NOMO-1 treated with dmso at 0.1 percent for 144 hours (cell line): Measurements from ENCODE around the gene BRD4.

Source experiments
- DNase-seq: peaks from one replicate; lab custom pipeline; 2025; ENCODE audit not compliant: unreplicated experiment; lab: John Stamatoyannopoulos, UW

The BRD4 gene

DNA sequence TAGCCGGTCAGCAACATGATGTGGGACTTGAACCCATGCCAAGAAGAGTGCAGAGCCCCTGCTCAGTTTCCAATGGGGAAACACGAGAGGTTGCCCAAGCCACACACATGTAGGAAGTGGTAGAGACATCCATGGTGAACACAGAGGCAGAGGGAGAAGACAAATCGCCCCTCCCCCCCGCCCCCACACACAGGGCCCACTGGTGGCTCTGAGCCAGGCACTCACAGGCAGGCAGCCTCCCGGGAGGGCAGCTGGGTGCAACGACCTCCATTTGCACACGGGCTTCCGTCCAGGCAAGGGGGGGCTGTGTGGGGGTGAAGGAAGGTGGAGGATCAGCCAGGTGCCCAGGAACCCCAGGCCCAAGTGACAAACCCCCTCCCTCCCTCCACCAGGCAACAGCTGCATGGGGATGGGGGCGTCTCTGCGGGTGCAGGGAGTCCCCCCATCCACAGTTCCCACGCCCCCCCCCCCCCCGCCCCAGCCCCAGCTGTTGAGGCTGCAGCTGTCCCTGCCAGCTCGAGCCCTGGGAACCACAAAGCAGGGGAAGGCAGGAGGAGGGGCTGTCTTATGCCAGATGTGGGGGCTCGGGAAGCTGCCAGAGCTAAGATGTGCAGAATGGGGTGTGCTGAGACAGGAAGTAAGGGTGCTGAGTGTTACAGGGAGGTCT, 134.9 kb downstream of the BRD4 start:
- no peak for DNase-seq

DNA sequence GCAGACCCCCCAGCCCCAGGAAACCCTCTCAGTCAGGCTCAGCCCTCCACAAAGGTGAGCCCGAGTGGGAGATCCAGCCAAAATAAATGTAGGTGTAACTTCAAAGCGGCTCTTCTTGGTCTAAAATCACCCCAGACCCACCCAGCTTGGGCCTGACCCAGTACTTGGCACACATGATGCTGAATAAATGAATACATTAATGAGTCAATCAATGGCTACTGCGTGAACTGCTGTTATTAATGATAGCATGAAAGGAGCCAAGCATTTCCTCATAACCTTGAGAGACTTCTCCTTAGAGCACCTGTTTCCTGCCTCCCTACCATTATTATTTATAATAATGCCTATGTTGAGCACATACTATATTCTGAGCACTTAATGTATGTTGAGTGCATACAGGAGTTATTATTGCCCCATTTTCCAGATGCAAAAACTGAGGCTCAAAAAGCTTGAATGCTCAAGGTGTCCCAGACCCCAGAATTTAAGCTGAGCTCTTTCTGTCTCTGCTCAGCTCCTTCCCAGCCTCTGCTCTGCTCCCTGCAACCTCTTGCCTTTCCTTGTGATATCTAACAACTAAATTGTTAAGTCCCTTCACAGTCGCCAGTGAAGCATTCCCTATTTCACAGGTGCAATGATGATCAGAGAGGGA, 135.9 kb downstream of the BRD4 start:
- DNase-seq: no peak

DNA sequence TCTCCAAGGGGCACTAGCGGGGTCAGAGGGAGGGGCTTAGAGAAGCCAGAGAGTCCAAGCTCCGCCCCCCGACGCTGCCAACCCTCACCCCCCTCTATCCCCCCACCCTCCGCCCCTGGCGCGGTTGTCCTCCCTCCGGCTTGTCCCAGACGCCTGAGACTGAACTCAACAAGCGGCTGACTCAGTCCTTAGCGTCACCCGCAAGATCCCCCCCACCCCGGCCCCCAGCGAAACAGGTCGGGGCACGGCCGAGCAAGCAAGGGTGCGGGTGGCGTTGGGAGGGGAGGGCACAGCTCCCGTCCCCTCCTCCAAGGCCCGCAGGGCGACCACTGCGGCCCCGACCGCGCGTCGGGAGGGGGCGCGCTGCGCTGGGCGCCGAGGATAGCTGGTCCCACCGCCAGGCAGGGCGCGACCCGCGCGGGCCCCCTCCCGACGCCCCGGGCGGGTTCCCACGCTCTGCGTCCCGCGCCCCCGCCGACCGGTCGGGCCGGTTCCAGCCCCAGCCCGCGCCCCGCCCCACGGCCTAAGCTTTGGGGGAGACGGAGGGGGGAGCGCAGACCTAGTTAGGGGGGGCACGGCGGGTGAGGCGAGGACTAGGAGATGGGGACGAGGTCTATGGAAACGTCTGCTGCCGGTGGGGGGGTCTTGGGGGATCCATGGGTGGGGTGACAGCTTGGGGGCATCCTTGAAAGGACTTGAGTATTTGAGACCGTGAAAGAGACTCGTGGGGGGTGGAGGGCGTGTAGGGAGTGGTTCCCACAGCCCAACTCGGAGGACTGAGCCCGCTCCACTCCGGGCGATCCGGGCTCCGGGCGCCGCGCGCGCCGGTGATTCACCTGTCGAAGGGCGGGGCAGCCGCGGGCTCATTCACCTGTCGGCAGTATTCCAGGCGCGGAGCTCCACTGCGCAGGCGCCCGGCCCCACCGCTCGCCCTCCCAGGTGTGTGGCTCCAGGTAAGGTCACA, 136.7 kb downstream of the BRD4 start:
- DNase-seq: no peak

DNA sequence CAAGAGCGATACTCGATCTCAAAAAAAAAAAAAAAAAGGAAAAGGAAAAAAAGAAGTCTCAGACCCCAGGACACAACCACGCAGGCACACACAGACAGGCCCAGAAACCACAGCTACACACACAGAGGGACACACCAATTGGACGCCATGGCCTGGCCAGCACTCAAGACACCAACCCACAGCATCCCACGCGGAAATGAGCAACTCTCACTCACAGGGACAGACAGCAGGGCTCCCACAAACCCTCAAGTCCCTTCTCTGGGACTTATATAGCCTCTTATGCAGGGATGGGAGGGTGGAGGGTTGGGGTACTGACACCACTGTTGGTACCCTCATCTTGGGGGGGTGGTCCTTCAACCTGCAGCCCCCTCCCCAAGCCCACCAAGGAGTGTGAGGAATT, 137.4 kb downstream of the BRD4 start:
- DNase-seq: no peak

DNA sequence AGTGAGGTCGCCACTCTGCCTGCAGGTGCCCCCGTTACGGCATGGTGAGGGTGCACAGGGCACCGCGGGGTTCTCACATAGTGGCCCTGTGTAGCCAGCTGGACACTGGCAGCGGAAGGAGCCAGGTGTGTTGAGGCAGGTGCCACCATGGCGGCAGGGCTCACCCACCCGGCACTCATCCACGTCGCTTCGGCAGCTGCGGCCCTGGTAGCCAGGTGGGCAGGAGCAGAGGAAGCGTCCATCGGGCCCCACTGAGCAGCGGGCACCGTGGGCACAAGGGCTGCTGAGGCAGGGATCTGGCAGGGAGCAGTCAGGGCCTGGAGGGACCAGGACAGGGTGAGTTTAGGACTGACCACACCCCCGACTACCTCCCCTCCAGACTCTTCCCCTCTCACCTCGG, 140.4 kb downstream of the BRD4 start:
- no peak for DNase-seq

DNA sequence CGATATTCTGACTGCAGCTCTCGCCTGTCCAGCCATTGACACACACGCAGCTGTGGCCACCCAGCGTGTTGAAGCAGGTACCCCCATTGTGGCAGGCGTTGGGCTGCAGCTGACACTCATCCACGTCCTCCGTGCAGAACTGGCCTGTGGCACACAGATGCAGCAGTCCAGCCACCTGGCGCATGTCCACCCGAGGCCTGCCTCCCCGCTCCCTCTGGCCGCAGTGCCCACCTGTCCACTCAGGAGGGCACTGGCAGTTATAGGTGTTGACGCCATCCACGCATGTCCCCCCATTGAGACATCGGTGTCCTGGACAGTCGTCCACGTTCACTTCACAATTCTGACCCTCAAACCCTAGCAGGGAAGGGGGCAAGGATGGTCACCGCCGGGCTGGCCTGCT, 140.8 kb downstream of the BRD4 start:
- no peak for DNase-seq

DNA sequence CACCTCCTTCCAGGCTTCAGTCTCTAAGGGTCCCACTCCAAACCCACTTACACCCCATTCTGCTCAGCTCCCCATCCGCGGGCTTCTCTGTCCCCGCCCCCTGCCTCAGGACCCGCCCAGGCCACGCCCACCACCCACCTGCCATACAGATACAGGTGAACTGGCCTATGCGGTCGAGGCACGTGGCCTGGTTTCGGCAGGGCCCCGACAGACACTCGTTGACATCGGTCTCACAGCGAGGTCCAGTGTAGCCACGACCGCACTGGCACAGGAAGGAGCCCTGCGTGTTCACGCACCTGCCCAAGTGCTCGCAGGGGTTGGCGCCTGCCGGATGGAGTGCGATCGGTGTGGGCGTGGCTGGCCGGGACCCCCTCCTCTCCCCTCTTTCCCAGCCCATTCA, 143.5 kb downstream of the BRD4 start:
- DNase-seq: no peak

DNA sequence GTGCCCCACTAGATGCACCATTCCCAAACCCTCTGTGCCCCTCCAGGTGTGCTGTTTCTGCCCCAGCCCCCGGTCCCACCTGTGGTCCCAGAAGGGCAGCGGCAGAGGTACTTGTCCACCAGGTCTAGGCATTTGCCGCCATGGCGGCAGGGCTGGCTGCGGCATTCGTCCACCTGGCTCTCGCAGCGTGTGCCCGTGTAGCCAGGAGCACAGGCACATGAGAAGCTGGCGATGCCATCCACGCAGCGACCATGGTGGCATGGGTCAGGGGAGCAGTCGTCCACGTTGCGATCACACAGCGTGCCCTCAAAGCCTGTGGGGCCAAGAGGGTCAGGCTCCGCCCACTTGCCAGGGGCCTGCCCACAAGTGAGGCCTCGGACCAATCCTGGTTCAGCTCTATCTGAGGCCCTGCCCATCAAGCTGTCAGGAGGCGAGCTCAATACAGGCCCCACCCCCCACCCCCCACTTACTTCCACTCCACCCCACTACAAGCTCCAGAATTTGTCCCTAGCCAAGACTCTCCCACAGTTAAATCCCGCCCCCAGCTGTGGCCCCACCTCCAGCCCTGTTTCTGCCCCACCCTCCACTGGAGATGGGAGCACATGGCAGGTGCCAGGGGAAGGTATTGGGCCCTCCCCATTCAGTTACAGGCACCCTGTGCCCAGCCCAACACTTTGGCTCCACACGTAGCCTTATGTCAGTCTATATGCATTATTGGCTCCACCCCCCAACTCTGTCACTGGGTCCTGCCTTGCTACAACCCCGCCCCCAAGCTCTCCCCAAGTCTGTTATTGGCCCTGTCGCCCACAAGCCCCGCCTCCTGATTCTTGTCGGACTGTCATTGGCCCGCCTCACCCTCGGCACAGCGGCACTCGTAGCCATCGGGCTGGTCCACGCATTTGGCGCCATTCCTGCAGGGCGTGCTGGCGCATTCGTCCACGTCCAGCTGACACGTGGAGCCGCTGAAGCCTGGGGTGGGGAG, 145.0 kb downstream of the BRD4 start:
- no peak for DNase-seq
